VCaP (cell line): ENCODE measurements around the gene GDAP1L1.

Source experiments
- H3K27ac ChIP-seq: fragments of 450-650 bp; 2 replicates; pipeline ENCODE4 v1.5.1; 2017
- CTCF ChIP-seq: fragments of 450-650 bp; conservative IDR thresholded peaks from 2 replicates; pipeline ENCODE4 v1.5.1; 2017; ENCODE audit warnings: mild to moderate bottlenecking, moderate library complexity

GDAP1L1 gene

GRCh38 chr20:44211177-44212039 lies 35.7 kb upstream of the GDAP1L1 start:
- H3K27ac ChIP-seq: peak overlapping the region; percentile 99

GRCh38 chr20:44212792-44213191 lies 34.3 kb upstream of the GDAP1L1 start:
- H3K27ac ChIP-seq: peak overlapping the region; percentile 99; the same call in 1 of the 2 replicates
- TF ChIP-seq CTCF: no peak

More at GRCh38 chr20:44211177-44212039, 35.7 kb upstream of the GDAP1L1 start:
- TF ChIP-seq CTCF: no peak; the same call in 1 of the 2 replicates

GRCh38 chr20:44215125-44215524 lies 32.0 kb upstream of the GDAP1L1 start:
- TF ChIP-seq CTCF: peak; percentile 97

GRCh38 chr20:44217342-44218092 lies 29.6 kb upstream of the GDAP1L1 start:
- H3K27ac ChIP-seq: no peak overlapping the region
- TF ChIP-seq CTCF: peak; percentile 100

More at GRCh38 chr20:44215125-44215524, 32.0 kb upstream of the GDAP1L1 start:
- no peak overlapping the region for H3K27ac ChIP-seq

GRCh38 chr20:44218446-44218845 lies 28.7 kb upstream of the GDAP1L1 start:
- no peak for TF ChIP-seq CTCF
- no peak overlapping the region for H3K27ac ChIP-seq

GRCh38 chr20:44219170-44219730 lies 27.9 kb upstream of the GDAP1L1 start:
- TF ChIP-seq CTCF: no peak
- H3K27ac ChIP-seq: no peak overlapping the region

GRCh38 chr20:44219791-44220190 lies 27.3 kb upstream of the GDAP1L1 start:
- H3K27ac ChIP-seq: no peak overlapping the region

More at GRCh38 chr20:44219791-44220190, 27.3 kb upstream of the GDAP1L1 start:
- TF ChIP-seq CTCF: no peak
